KOPT-K1 (cell line): ENCODE measurements around the gene TMEM150B.

Experiments used
- H3K27ac ChIP-seq: fragments of 200-600 bp; sonication (generic); 2 replicates; pipeline ENCODE4 v1.5.1; 2016; ENCODE audit warnings: antibody characterized with exemption, mild to moderate bottlenecking, low read depth, low read length; ENCODE audit not compliant: poor library complexity, severe bottlenecking
- H3K36me3 ChIP-seq: fragments of 200-600 bp; sonication (generic); 2 replicates; pipeline ENCODE4 v1.5.1; 2017; ENCODE audit warnings: antibody characterized with exemption, mild to moderate bottlenecking, low read length, moderate library complexity; ENCODE audit not compliant: insufficient read depth
- H3K9me3 ChIP-seq: fragments of 200-600 bp; sonication (generic); 2 replicates; pipeline ENCODE4 v1.5.1; 2017; ENCODE audit warnings: antibody characterized with exemption, low read length, mild to moderate bottlenecking; ENCODE audit not compliant: insufficient read depth, poor library complexity, severe bottlenecking

The TMEM150B gene

GRCh38 chr19:55347442-55348009, 22.4 kb upstream of the TMEM150B start:
- Histone ChIP-seq H3K36me3 (peaks cover 39% of the 10 kb centered on the region; the same call in 1 of the 2 replicates), H3K27ac (no peak overlapping the region), H3K9me3 (no peaks in the 10 kb centered on the region)

DNA sequence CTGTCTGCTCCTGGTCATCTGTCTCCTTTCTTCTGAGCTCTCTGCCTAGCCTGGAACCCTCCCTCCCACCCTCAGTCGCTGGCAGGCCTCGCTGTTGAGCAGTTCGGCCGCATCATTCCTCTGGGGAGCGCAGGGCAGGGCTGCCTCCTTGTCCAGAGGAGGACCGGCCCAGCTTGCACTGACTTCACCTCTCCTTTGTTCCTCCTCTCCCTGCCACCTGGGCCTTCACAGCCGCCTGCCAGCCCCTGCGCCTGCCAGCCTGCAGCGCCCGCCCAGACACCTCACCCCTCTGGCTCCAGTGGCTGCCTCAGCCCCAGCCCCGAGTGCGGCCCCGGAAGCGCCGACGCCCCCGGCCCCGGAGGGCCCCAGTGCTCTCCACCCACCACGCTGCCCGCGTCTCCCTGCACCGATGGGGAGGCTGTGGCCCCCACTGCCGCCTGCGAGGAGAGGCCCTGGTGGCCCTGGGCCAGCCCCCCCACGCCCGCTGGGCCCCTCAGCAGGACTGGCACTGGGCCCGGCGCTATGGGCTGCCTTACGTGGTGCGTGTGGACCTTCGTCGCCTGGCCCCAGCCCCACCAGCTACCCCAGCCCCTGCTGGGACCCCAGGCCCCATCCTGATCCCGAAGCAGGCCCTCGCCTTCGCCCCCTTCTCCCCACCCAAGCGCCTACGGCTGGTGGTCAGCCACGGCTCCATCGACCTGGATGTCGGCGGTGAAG, 21.7 kb upstream of the TMEM150B start:
- H3K27ac ChIP-seq = no peak overlapping the region
- no peaks in the 10 kb centered on the region for H3K9me3 ChIP-seq
- peaks cover 45% of the 10 kb centered on the region; the same call in 1 of the 2 replicates for H3K36me3 ChIP-seq

DNA sequence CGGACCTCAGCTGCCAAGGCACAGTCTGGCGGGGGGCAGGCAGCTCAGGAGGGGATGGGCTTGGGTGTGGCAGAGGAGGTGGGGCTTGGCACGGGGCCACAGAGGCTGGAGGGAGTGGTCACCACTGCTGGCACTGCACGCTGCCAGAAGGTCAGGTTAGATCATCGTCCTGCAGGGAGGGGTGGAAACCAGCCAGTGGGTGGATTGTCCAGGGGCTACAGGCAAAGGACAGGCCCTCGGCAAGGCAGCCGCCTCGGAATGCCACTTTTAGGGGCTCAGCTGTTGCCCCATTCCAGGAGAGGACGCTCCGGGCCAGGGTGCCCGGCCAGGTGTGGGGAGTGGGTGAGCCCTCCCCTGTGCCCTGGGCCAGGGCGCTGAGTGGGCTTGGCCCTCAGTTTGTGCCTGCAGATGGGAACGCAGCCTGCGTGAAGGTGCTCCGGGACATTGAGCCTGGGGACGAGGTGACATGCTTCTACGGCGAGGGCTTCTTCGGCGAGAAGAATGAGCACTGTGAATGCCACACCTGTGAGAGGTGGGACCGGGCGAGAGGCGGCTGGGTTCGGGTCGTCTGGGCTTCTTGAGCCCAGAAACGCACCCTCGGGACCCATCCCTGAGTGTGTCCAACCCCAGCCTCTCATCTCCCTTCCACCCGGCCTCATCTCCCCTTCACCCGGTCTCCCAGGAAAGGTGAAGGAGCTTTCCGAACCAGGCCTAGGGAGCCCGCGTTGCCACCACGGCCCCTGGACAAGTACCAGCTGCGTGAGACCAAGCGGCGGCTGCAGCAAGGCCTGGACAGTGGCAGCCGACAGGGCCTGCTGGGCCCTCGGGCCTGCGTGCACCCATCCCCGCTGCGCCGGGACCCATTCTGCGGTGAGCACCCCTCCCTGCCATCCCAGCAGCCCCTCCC, 20.9 kb upstream of the TMEM150B start:
- Histone ChIP-seq H3K27ac (no peak overlapping the region), H3K9me3 (no peaks in the 10 kb centered on the region), H3K36me3 (peaks cover 45% of the 10 kb centered on the region; the same call in 1 of the 2 replicates)

- no peaks in the 10 kb centered on the region for H3K9me3 ChIP-seq
- no peak overlapping the region for H3K27ac ChIP-seq
- H3K36me3 ChIP-seq = peaks cover 45% of the 10 kb centered on the region; the same call in 1 of the 2 replicates
Measured at GRCh38 chr19:55345101-55345817, 20.1 kb upstream of the TMEM150B start.

DNA sequence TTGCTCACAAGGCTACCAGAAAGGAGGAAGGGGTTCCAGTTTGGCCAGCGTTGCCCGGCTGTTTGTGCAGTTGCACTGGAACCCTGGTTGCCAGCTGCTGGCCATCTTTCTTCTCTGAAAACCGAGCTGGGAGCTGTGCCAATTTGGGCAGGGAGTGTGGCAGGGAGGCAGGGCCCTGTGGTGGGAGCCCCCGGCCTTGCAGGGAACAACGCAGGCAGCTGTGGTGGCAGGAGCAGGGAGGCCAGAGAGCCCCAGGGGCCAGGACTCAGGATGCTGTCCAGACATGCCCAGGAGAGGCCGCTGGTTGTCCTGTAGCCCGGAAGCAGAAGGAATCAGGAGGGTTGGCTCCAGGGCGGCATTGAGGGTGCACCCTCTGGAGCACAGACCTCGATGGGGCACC, 19.3 kb upstream of the TMEM150B start:
- Histone ChIP-seq H3K9me3 (no peaks in the 10 kb centered on the region), H3K27ac (no peak overlapping the region), H3K36me3 (peaks cover 45% of the 10 kb centered on the region; the same call in 1 of the 2 replicates)

- H3K9me3 ChIP-seq = no peaks in the 10 kb centered on the region
- H3K27ac ChIP-seq = peak overlapping the region; percentile 87
- peaks cover 35% of the 10 kb centered on the region; the same call in 1 of the 2 replicates for H3K36me3 ChIP-seq
Measured at GRCh38 chr19:55341595-55342531, 16.7 kb upstream of the TMEM150B start.

DNA sequence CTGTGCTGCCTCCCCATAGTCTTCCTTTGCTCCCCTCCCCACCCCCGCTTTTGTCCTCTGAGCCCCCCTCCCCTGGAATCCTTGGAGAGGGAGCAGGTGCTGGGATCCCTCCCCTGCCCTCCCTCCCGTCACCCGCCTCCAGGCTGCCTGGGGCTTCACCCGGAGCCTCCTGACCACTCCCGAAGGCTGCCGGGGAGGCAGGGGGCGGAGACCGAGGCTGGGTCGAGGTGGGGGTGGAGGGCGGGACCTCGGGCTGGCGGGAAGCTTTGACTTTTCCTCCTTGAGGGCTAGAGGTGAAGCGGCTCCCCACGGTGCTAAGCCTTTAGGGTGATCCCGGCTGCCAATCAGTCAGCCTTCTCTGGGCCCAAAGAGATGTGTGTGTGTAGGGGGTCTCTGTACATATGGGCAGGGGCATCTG, 16.0 kb upstream of the TMEM150B start:
- Histone ChIP-seq H3K27ac (peak overlapping the region; percentile 87), H3K9me3 (no peaks in the 10 kb centered on the region), H3K36me3 (peaks cover 34% of the 10 kb centered on the region; the same call in 1 of the 2 replicates)

DNA sequence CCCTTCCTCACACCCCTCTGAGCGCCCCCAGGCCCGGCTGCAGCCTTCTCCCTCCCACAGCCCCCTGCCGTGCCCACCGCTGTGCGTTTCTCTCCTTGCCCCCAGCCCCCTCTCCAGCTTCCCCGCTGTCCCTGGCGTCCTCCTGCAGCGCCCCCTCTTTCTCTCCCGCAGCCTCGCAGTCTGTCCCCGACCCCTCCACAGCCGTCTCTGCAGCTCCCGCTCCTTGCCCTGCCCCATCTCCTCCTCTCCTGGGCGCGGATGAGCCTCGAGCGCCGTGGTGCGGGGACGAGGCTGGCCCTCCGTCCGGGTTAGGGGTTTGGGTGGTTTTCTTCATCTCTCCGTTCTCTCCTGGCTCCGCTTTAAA, 15.6 kb upstream of the TMEM150B start:
- Histone ChIP-seq H3K27ac (peak overlapping the region; percentile 87), H3K36me3 (peaks cover 31% of the 10 kb centered on the region; the same call in 1 of the 2 replicates), H3K9me3 (no peaks in the 10 kb centered on the region)

- peak overlapping the region; percentile 87 for H3K27ac ChIP-seq
- no peaks in the 10 kb centered on the region for H3K9me3 ChIP-seq
- peaks cover 25% of the 10 kb centered on the region; the same call in 1 of the 2 replicates for H3K36me3 ChIP-seq
Measured at GRCh38 chr19:55339889-55340783, 15.0 kb upstream of the TMEM150B start.

DNA sequence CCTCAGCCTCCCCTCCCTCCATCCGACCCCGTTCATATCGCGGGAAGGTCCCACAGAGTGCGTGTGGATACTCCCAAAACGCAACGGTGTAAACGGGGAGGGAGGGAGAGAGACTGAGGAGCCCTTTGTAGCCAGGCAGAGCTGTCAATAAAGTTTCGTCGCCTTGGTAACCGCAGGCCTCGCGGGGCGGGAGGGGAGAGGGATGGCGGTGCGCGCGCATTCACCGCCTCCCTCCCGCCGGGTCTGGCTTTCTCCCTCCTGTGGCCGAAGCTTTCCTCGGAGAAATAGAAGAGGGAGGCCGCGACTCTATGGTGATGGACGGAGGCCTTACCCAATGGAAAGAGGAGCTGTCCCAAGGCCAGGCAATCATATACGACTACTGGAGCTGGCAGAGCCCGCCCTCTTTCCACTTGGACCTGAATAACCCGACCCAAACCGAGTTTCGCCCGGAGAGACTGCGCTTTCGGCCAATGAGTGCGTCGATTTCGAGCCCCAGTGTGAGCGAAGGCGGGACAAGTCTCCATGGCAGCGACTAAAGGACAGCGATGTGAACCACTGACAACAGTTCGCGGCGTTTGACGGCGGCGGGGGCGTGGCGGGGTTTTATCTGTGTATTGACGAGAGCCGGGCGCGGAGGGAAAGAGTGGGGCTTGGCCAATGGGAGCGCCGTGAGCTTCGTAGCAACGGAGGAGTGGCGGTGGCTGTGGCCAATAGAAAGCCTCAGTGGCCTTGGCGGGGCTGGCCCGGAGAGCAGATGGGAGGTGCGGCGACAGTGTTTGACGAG, 14.2 kb upstream of the TMEM150B start, which contains the start of gene KMT5C:
Gene KMT5C, plus strand, starts transcription at position 772 of the 784 bp plus-strand sequence. CDS start 2,061 bp downstream, outside the sequence.
- H3K27ac ChIP-seq = peak within 1 kb of the TSS; percentile 87
- no peaks in the 10 kb centered on the region for H3K9me3 ChIP-seq
- peaks cover 20% of the 10 kb centered on the region; the same call in 1 of the 2 replicates for H3K36me3 ChIP-seq

DNA sequence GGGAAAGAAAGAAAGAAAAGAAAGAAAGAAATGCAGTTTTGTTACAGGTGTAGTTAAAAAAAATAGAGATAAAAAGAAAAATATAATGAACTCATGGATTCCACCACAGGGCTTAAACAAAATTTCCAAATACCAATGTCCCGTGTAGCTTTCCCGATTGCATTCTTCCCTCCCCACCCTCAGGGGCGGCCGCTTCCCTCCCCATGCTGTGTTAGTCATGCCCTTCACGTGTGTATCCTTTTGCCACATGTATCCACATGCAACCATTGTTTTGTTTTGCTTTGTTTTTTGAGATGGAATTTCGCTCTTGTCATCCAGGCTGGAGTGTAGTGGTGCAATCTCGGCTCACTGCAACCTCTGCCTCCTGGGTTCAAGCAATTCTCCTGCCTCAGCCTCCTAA, 11.0 kb upstream of the TMEM150B start:
- no peaks in the 10 kb centered on the region for H3K9me3 ChIP-seq
- no peaks in the 10 kb centered on the region for H3K36me3 ChIP-seq
- H3K27ac ChIP-seq = no peak overlapping the region

- H3K9me3 ChIP-seq = no peaks in the 10 kb centered on the region
- H3K36me3 ChIP-seq = no peaks in the 10 kb centered on the region
- no peak overlapping the region for H3K27ac ChIP-seq
Measured at GRCh38 chr19:55333870-55334269, 8.7 kb upstream of the TMEM150B start.
